GM23338 (cell line): ENCODE results near the gene NUB1. TPM values are rescaled to one million over a fixed set of nuclear protein-coding genes. Genes with fewer than 3 reads are reported as not detected.
A peak's percentile ranks its signal among the peaks of the same experiment; 100 is the strongest.

ENCODE experiments used
- ATAC-seq: fragments of 200-7000 bp; cut with Tn5 transposase; 3 replicates; pipeline ENCODE4 v1.9.1; 2020
- DNase-seq: peaks from one replicate; pipeline ENCODE4 v3.0.0-alpha.2; 2015; ENCODE audit warnings: low spot score
- H2AFZ ChIP-seq: fragments of 200-600 bp; sonication (generic); 2 replicates; pipeline ENCODE4 v1.8.0; 2016; ENCODE audit warnings: antibody characterized with exemption, mild to moderate bottlenecking, moderate library complexity
- H3F3A ChIP-seq: fragments of 200-600 bp; sonication (generic); replicated peaks from 2 replicates; pipeline ENCODE4 v1.8.0; 2017; ENCODE audit warnings: antibody characterized with exemption, mixed run types, low read depth
- H3K27ac ChIP-seq: fragments of 200-600 bp; sonication (generic); 2 replicates; pipeline ENCODE4 v1.6.1; 2016; ENCODE audit warnings: low read depth
- H3K27me3 ChIP-seq: fragments of 200-600 bp; sonication (generic); 2 replicates; pipeline ENCODE4 v1.8.0; 2016; ENCODE audit warnings: mild to moderate bottlenecking, mixed run types, moderate library complexity; ENCODE audit not compliant: insufficient read depth
- H3K36me3 ChIP-seq: fragments of 200-600 bp; sonication (generic); 2 replicates; pipeline ENCODE4 v1.8.0; 2016; ENCODE audit warnings: mild to moderate bottlenecking; ENCODE audit not compliant: insufficient read depth
- H3K4me1 ChIP-seq: fragments of 200-600 bp; sonication (generic); 2 replicates; pipeline ENCODE4 v1.8.0; 2016; ENCODE audit warnings: mild to moderate bottlenecking, moderate library complexity; ENCODE audit not compliant: insufficient read depth
- H3K4me2 ChIP-seq: fragments of 200-600 bp; sonication (generic); 2 replicates; pipeline ENCODE4 v1.7.1; 2017; ENCODE audit warnings: mixed run types
- H3K4me3 ChIP-seq: fragments of 200-600 bp; sonication (generic); 2 replicates; pipeline ENCODE4 v1.6.1; 2016; ENCODE audit warnings: mixed run types
- H3K79me2 ChIP-seq: fragments of 200-600 bp; sonication (generic); replicated peaks from 2 replicates; pipeline ENCODE4 v1.8.0; 2017; ENCODE audit warnings: mild to moderate bottlenecking; ENCODE audit not compliant: insufficient read depth
- H3K9me2 ChIP-seq: fragments of 200-600 bp; sonication (generic); 2 replicates; pipeline ENCODE4 v1.8.0; 2017; ENCODE audit not compliant: insufficient read depth
- H4K20me1 ChIP-seq: fragments of 200-600 bp; sonication (generic); replicated peaks from 2 replicates; pipeline ENCODE4 v1.8.0; 2017; ENCODE audit warnings: mild to moderate bottlenecking; ENCODE audit not compliant: insufficient read depth
- H3K27ac Mint-ChIP-seq: 2 replicates; pipeline ENCODE4 v1.8.0; 2020; ENCODE audit warnings: inconsistent platforms, mild to moderate bottlenecking, moderate library complexity, mixed read lengths
- H3K27me3 Mint-ChIP-seq: 3 replicates; pipeline ENCODE4 v1.8.0; 2022; ENCODE audit warnings: low read depth, mild to moderate bottlenecking, moderate library complexity, mixed read lengths, inconsistent platforms; ENCODE audit not compliant: insufficient read depth, poor library complexity
- H3K36me3 Mint-ChIP-seq: 3 replicates; pipeline ENCODE4 v1.8.0; 2021; ENCODE audit warnings: low read depth, mild to moderate bottlenecking, inconsistent platforms, moderate library complexity, mixed read lengths
- H3K4me1 Mint-ChIP-seq: 3 replicates; pipeline ENCODE4 v1.8.0; 2020; ENCODE audit warnings: mild to moderate bottlenecking, inconsistent platforms, mixed read lengths
- H3K4me3 Mint-ChIP-seq: 3 replicates; pipeline ENCODE4 v1.8.0; 2021; ENCODE audit warnings: moderate library complexity, mild to moderate bottlenecking, inconsistent platforms, mixed read lengths
- H3K9me3 Mint-ChIP-seq: 3 replicates; pipeline ENCODE4 v1.8.0; 2020; ENCODE audit warnings: moderate library complexity, mild to moderate bottlenecking, inconsistent platforms, mixed read lengths
- CREB1 ChIP-seq: fragments of 250-450 bp; sonication (Bioruptor Pico); IDR thresholded peaks from 2 replicates; pipeline ENCODE4 v1.5.0; 2020; ENCODE audit warnings: low read depth, mild to moderate bottlenecking, moderate library complexity
- EZH2 ChIP-seq: fragments of 200-600 bp; sonication (generic); IDR thresholded peaks from one replicate; pipeline ENCODE4 v1.8.0; 2017; ENCODE audit warnings: antibody characterized with exemption, mild to moderate bottlenecking, low read depth; ENCODE audit not compliant: unreplicated experiment
- EZH2phosphoT487 ChIP-seq: fragments of 200-600 bp; sonication (generic); IDR thresholded peaks from one replicate; pipeline ENCODE4 v1.8.1; 2018; ENCODE audit warnings: antibody characterized with exemption; ENCODE audit not compliant: unreplicated experiment
- JUNB ChIP-seq: IDR thresholded peaks from one replicate; pipeline ENCODE4 v1.6.1; 2016; ENCODE audit warnings: antibody characterized with exemption; ENCODE audit not compliant: unreplicated experiment
- NANOG ChIP-seq: IDR thresholded peaks from 2 replicates; pipeline ENCODE4 v1.6.1; 2016; ENCODE audit warnings: antibody characterized with exemption, borderline replicate concordance
- POLR2AphosphoS5 ChIP-seq: IDR thresholded peaks from 2 replicates; pipeline ENCODE4 v1.6.1; 2016; ENCODE audit warnings: antibody characterized with exemption, low read depth
- STAT1 ChIP-seq: IDR thresholded peaks from one replicate; pipeline ENCODE4 v1.6.1; 2016; ENCODE audit warnings: antibody characterized with exemption; ENCODE audit not compliant: unreplicated experiment
- ZNF114 ChIP-seq: fragments of 250-450 bp; sonication (Bioruptor Pico); IDR thresholded peaks from 2 replicates; pipeline ENCODE4 v1.5.0; 2020; ENCODE audit warnings: mild to moderate bottlenecking, moderate library complexity
- ZNF331 ChIP-seq: fragments of 250-450 bp; sonication (Bioruptor Pico); IDR thresholded peaks from 2 replicates; pipeline ENCODE4 v1.5.0; 2020; ENCODE audit warnings: low read depth, mild to moderate bottlenecking, moderate library complexity
- ZNF462 ChIP-seq: fragments of 250-450 bp; sonication (Bioruptor Pico); IDR thresholded peaks from 2 replicates; pipeline ENCODE4 v1.5.0; 2020; ENCODE audit warnings: mild to moderate bottlenecking, moderate library complexity
- polyA plus RNA-seq: library from polyadenylated mRNA; unstranded; fragments of >200 nt; fragmentation: Nextera tagmentation; extraction: Ambion mirVana; gene quantifications from 2 replicates; pipeline ENCODE4 v1.2.1, GENCODE V29; 2016
- total RNA-seq: library from RNA; depleted of rRNA; stranded (reverse); fragments of >200 nt; shearing (Covaris generic); gene quantifications from 2 replicates; pipeline ENCODE4 v1.2.3, GENCODE V29; 2014
- TF ChIP-seq, protein P1 (sequence below): IDR thresholded peaks from 2 replicates; pipeline ENCODE4 v1.6.1; 2016; ENCODE audit warnings: antibody characterized with exemption
- TF ChIP-seq, protein P2 (sequence below), 2 experiments: fragments of 200-600 bp in 1 of 2; sonication (generic) in 1 of 2; conservative IDR thresholded peaks; 2 replicates each; pipeline versions ENCODE4 v1.5.1 to v1.6.1; 2016 to 2017; ENCODE audit warnings: antibody characterized with exemption in 2 of 2, low read depth in 2 of 2, mild to moderate bottlenecking in 2 of 2, moderate library complexity in 1 of 2
- TF ChIP-seq, protein P3 (sequence below): IDR thresholded peaks from one replicate; pipeline ENCODE4 v1.6.1; 2018; ENCODE audit warnings: antibody characterized with exemption; ENCODE audit not compliant: unreplicated experiment

The NUB1 gene
- total and polyA plus RNA-seq, 2 experiments from 2014 or later = 31.8 to 42.3 TPM

GRCh38 chr7:151330181-151330580, 11.4 kb upstream of the NUB1 start:
- Histone ChIP-seq H3K4me1 (peaks cover 5% of the 10 kb centered on the region), H2AFZ (peak overlapping the region; percentile 59; the same call in 1 of the 2 replicates), H3K27me3 (no peaks in the 10 kb centered on the region), H3K36me3 (no peaks in the 10 kb centered on the region), H3K4me2 (no peak overlapping the region), H3K4me3 (no peak overlapping the region), H3K27ac (no peak overlapping the region), H4K20me1 (no peaks in the 10 kb centered on the region), H3K79me2 (no peaks in the 10 kb centered on the region), H3F3A (no peaks in the 10 kb centered on the region), H3K9me2 (no peaks in the 10 kb centered on the region)
- TF ChIP-seq, protein P1, sequence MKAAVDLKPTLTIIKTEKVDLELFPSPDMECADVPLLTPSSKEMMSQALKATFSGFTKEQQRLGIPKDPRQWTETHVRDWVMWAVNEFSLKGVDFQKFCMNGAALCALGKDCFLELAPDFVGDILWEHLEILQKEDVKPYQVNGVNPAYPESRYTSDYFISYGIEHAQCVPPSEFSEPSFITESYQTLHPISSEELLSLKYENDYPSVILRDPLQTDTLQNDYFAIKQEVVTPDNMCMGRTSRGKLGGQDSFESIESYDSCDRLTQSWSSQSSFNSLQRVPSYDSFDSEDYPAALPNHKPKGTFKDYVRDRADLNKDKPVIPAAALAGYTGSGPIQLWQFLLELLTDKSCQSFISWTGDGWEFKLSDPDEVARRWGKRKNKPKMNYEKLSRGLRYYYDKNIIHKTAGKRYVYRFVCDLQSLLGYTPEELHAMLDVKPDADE = no peak
- TF ChIP-seq JUNB (no peak), EZH2 (no peak), EZH2phosphoT487 (no peak), NANOG (no peak), CREB1 (CRISPR knock-in tag) (no peak), ZNF331 (CRISPR knock-in tag) (no peak), STAT1 (no peak), ZNF114 (CRISPR knock-in tag) (no peak), ZNF462 (no peak), POLR2AphosphoS5 (no peak)
- TF ChIP-seq, protein P2, sequence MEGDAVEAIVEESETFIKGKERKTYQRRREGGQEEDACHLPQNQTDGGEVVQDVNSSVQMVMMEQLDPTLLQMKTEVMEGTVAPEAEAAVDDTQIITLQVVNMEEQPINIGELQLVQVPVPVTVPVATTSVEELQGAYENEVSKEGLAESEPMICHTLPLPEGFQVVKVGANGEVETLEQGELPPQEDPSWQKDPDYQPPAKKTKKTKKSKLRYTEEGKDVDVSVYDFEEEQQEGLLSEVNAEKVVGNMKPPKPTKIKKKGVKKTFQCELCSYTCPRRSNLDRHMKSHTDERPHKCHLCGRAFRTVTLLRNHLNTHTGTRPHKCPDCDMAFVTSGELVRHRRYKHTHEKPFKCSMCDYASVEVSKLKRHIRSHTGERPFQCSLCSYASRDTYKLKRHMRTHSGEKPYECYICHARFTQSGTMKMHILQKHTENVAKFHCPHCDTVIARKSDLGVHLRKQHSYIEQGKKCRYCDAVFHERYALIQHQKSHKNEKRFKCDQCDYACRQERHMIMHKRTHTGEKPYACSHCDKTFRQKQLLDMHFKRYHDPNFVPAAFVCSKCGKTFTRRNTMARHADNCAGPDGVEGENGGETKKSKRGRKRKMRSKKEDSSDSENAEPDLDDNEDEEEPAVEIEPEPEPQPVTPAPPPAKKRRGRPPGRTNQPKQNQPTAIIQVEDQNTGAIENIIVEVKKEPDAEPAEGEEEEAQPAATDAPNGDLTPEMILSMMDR (conservative IDR thresholded peaks at IDR 0.05; ENCODE audit: low read depth in 2 of 2) = no peak
- TF ChIP-seq, protein P3, sequence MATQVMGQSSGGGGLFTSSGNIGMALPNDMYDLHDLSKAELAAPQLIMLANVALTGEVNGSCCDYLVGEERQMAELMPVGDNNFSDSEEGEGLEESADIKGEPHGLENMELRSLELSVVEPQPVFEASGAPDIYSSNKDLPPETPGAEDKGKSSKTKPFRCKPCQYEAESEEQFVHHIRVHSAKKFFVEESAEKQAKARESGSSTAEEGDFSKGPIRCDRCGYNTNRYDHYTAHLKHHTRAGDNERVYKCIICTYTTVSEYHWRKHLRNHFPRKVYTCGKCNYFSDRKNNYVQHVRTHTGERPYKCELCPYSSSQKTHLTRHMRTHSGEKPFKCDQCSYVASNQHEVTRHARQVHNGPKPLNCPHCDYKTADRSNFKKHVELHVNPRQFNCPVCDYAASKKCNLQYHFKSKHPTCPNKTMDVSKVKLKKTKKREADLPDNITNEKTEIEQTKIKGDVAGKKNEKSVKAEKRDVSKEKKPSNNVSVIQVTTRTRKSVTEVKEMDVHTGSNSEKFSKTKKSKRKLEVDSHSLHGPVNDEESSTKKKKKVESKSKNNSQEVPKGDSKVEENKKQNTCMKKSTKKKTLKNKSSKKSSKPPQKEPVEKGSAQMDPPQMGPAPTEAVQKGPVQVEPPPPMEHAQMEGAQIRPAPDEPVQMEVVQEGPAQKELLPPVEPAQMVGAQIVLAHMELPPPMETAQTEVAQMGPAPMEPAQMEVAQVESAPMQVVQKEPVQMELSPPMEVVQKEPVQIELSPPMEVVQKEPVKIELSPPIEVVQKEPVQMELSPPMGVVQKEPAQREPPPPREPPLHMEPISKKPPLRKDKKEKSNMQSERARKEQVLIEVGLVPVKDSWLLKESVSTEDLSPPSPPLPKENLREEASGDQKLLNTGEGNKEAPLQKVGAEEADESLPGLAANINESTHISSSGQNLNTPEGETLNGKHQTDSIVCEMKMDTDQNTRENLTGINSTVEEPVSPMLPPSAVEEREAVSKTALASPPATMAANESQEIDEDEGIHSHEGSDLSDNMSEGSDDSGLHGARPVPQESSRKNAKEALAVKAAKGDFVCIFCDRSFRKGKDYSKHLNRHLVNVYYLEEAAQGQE = no peak
- no peak overlapping the region for H3K27ac Mint-ChIP-seq
- H3K9me3 Mint-ChIP-seq = peaks cover 9% of the 10 kb centered on the region; the same call in 2 of the 3 replicates
- peaks cover 19% of the 10 kb centered on the region for H3K4me1 Mint-ChIP-seq
- H3K27me3 Mint-ChIP-seq = peaks cover 3% of the 10 kb centered on the region
- ATAC-seq (no peak), DNase-seq (no peak)
- no peaks in the 10 kb centered on the region for H3K36me3 Mint-ChIP-seq
- no peak overlapping the region for H3K4me3 Mint-ChIP-seq
